Transverse colon (tissue), 4 donors: ENCODE results near the gene ARHGAP30.

ENCODE experiments used
- EP300 ChIP-seq: sonication (generic); formaldehyde crosslinking; IDR thresholded peaks from one replicate; pipeline ENCODE4 v1.6.1; 2017; ENCODE audit warnings: antibody characterized with exemption, low read depth
- POLR2A ChIP-seq: fragments of 450-650 bp; IDR thresholded peaks from one replicate; pipeline ENCODE4 v1.6.1; 2016; ENCODE audit warnings: antibody characterized with exemption, mild to moderate bottlenecking, moderate library complexity
- POLR2AphosphoS5 ChIP-seq, 3 donors: sonication (generic); formaldehyde crosslinking; IDR thresholded peaks; one replicate each; pipeline ENCODE4 v1.6.1; 2016; ENCODE audit warnings: antibody characterized with exemption in 3 of 3
- TF ChIP-seq, protein P1 (sequence below), 5 experiments: fragments of 200-600 bp in 3 of 5; fragments of 450-650 bp in 2 of 5; sonication (generic) in 3 of 5; IDR thresholded peaks; 1 replicate in 2 of 5; 2 replicates in 3 of 5; pipeline ENCODE4 v1.5.1; 2016 to 2017; ENCODE audit warnings: antibody characterized with exemption in 5 of 5, inconsistent platforms in 3 of 5, mild to moderate bottlenecking in 2 of 5, moderate library complexity in 1 of 5

- no peak for TF ChIP-seq POLR2A
- TF ChIP-seq, protein P1, sequence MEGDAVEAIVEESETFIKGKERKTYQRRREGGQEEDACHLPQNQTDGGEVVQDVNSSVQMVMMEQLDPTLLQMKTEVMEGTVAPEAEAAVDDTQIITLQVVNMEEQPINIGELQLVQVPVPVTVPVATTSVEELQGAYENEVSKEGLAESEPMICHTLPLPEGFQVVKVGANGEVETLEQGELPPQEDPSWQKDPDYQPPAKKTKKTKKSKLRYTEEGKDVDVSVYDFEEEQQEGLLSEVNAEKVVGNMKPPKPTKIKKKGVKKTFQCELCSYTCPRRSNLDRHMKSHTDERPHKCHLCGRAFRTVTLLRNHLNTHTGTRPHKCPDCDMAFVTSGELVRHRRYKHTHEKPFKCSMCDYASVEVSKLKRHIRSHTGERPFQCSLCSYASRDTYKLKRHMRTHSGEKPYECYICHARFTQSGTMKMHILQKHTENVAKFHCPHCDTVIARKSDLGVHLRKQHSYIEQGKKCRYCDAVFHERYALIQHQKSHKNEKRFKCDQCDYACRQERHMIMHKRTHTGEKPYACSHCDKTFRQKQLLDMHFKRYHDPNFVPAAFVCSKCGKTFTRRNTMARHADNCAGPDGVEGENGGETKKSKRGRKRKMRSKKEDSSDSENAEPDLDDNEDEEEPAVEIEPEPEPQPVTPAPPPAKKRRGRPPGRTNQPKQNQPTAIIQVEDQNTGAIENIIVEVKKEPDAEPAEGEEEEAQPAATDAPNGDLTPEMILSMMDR (IDR thresholded peaks at IDR 0.05): peak in 1 of 5 experiments; percentile 26
- TF ChIP-seq POLR2AphosphoS5 (IDR thresholded peaks at IDR 0.05): peak in 1 of 3 donors; percentile 40
- TF ChIP-seq EP300: no peak
Observed at GRCh38 chr1:161098210-161099068, 28.7 kb upstream of the ARHGAP30 start, which contains the start of gene KLHDC9.
